H1 (cell line): ENCODE measurements around the gene GOLGA8R.
"Not testable (repeated sequence)": the region's sequence is repeated elsewhere in the genome, so short reads cannot be mapped to it uniquely, and the experiment has no call there.

Experiments used
- POLR2A ChIP-seq, 2 experiments: IDR thresholded peaks; 1 replicate in 1 of 2; 2 replicates in 1 of 2; pipeline ENCODE4 v1.6.1; 2011; ENCODE audit warnings: low read depth in 2 of 2, low read length in 2 of 2, mild to moderate bottlenecking in 2 of 2; ENCODE audit errors: control extremely low read depth in 1 of 2
- TF ChIP-seq, protein P1 (sequence below), 3 experiments: IDR thresholded peaks; 1 replicate in 2 of 3; 2 replicates in 1 of 3; pipeline versions ENCODE4 v1.5.1 to v1.6.1; 2011; ENCODE audit warnings: low read length in 3 of 3, mild to moderate bottlenecking in 3 of 3, inconsistent platforms in 2 of 3, low read depth in 1 of 3, moderate library complexity in 1 of 3; ENCODE audit not compliant: insufficient read depth in 1 of 3; ENCODE audit errors: control extremely low read depth in 1 of 3

DNA sequence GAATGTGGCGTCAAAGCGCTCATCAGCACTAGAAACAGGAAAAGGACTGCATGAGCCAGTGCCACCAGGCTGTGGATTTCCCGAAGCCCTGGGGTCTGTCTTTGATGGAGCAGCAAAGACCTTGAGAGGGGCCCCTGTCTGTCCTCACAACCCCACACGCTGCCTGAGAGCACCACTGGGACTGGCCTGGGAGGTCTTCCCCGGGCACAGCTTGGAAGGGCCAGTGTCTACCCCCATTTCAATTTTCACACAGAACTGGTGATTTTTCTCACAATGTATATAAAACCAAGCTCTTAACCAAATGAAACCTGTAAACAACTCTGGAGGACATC is 37.0 kb downstream of the GOLGA8R start:
- TF ChIP-seq POLR2A (IDR thresholded peaks at IDR 0.05; ENCODE audit: control extremely low read depth in 1 of 2, low read depth in 2 of 2, low read length in 2 of 2), result not testable (repeated sequence)
- TF ChIP-seq, protein P1, sequence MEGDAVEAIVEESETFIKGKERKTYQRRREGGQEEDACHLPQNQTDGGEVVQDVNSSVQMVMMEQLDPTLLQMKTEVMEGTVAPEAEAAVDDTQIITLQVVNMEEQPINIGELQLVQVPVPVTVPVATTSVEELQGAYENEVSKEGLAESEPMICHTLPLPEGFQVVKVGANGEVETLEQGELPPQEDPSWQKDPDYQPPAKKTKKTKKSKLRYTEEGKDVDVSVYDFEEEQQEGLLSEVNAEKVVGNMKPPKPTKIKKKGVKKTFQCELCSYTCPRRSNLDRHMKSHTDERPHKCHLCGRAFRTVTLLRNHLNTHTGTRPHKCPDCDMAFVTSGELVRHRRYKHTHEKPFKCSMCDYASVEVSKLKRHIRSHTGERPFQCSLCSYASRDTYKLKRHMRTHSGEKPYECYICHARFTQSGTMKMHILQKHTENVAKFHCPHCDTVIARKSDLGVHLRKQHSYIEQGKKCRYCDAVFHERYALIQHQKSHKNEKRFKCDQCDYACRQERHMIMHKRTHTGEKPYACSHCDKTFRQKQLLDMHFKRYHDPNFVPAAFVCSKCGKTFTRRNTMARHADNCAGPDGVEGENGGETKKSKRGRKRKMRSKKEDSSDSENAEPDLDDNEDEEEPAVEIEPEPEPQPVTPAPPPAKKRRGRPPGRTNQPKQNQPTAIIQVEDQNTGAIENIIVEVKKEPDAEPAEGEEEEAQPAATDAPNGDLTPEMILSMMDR (IDR thresholded peaks at IDR 0.05; ENCODE audit: control extremely low read depth in 1 of 3, insufficient read depth in 1 of 3, low read depth in 1 of 3, low read length in 3 of 3), result not testable (repeated sequence)
